GM06990 (cell line): ENCODE data around the gene ABCC3.

Source experiments
- DNase-seq: peaks from one replicate; pipeline ENCODE4 v3.0.0-alpha.2; 2011; ENCODE audit not compliant: insufficient read length; ENCODE audit errors: extremely low read depth
- H3K27me3 ChIP-seq: replicated peaks from 2 replicates; pipeline ENCODE4 v1.6.0; 2011; ENCODE audit warnings: low read length; ENCODE audit not compliant: control insufficient read depth, insufficient read depth
- H3K36me3 ChIP-seq: 2 replicates; pipeline ENCODE4 v1.5.1; 2011; ENCODE audit warnings: low read length; ENCODE audit not compliant: control insufficient read depth, insufficient read depth
- H3K4me3 ChIP-seq: replicated peaks from 2 replicates; pipeline ENCODE4 v1.5.1; 2011; ENCODE audit warnings: low read depth, mild to moderate bottlenecking, control low read depth, low read length
- TF ChIP-seq, protein P1 (sequence below): IDR thresholded peaks from 2 replicates; pipeline ENCODE4 v1.5.1; 2011; ENCODE audit warnings: low read length, control low read depth, mild to moderate bottlenecking, inconsistent platforms; ENCODE audit not compliant: insufficient read depth, poor library complexity, severe bottlenecking

The ABCC3 gene

GRCh38 chr17:50627036-50627781 lies 7.5 kb upstream of the ABCC3 start:
- DNase-seq = no peak
- TF ChIP-seq, protein P1, sequence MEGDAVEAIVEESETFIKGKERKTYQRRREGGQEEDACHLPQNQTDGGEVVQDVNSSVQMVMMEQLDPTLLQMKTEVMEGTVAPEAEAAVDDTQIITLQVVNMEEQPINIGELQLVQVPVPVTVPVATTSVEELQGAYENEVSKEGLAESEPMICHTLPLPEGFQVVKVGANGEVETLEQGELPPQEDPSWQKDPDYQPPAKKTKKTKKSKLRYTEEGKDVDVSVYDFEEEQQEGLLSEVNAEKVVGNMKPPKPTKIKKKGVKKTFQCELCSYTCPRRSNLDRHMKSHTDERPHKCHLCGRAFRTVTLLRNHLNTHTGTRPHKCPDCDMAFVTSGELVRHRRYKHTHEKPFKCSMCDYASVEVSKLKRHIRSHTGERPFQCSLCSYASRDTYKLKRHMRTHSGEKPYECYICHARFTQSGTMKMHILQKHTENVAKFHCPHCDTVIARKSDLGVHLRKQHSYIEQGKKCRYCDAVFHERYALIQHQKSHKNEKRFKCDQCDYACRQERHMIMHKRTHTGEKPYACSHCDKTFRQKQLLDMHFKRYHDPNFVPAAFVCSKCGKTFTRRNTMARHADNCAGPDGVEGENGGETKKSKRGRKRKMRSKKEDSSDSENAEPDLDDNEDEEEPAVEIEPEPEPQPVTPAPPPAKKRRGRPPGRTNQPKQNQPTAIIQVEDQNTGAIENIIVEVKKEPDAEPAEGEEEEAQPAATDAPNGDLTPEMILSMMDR = no peak
- Histone ChIP-seq H3K36me3 (no peaks in the 10 kb centered on the region), H3K4me3 (no peak overlapping the region), H3K27me3 (no peaks in the 10 kb centered on the region; the same call in 1 of the 2 replicates)

DNA sequence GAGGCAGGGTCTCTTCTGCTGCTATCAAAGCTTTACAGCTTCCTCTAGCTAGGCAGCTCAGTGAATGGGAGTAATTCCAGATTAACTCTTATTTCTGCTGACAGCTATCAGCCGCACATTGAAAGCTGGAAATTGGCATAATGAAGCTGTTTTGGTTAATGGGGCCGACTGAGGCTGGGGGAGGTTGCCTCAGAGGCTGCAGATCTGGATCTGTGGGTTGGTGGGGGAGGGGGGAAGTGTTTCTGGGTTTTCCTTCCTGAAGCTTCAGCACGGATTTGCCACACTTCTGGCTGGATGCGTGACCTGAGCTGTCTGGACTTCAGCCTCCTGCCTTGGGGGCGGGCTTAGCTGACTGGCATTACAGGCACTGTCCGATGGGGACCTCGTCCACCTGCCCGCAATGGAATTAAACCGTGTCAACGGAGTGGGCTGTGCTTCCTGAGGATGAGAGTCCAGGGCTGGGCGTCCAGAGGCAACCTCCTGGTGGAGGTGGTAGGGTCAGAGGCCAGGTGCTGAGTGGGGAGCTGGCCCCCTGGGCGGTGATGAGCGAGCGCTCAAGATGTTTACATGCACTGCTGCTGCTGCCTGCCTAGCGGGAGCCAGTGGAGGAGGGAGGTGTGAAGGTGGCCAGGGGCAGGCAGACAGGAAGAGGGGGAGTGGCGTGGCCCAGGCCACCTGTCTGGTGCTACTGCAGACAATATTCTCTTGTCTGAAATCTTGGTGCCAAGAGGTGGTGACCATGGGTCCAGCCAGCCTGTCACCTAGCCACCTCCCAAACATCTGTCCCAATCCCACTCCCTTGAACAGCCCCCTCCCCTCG lies 6.7 kb upstream of the ABCC3 start:
- Histone ChIP-seq H3K36me3 (no peaks in the 10 kb centered on the region), H3K27me3 (no peaks in the 10 kb centered on the region; the same call in 1 of the 2 replicates), H3K4me3 (no peak overlapping the region)
- no peak for DNase-seq
- TF ChIP-seq, protein P1 = no peak

DNA sequence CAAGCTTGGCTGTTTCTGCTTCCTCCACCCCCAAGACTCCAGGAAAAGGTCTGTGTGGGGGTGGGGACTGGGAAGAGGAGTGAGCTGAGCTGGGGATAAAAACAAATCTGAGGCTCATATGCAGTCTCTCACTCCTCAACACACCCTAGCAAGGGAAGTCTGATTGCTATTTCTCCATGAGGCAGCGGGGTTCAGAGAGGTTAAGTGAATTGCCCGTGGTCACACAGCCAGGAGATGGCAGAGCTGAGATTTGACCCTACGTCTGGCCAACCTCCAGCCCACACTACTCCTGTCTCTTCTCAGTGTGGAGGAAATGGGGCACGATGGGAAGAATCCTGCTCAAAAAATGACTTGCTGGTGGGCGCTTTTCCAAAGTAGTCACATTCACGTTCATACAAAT lies 4.8 kb upstream of the ABCC3 start:
- Histone ChIP-seq H3K4me3 (no peak overlapping the region), H3K27me3 (no peaks in the 10 kb centered on the region; the same call in 1 of the 2 replicates), H3K36me3 (no peaks in the 10 kb centered on the region)
- no peak for DNase-seq
- TF ChIP-seq, protein P1 = no peak

- H3K27me3 ChIP-seq = no peaks in the 10 kb centered on the region; the same call in 1 of the 2 replicates
- no peak overlapping the region for H3K4me3 ChIP-seq
- no peak for DNase-seq
- H3K36me3 ChIP-seq = no peaks in the 10 kb centered on the region
- TF ChIP-seq, protein P1 = peak; percentile 89
Observed at GRCh38 chr17:50630524-50631194, 4.0 kb upstream of the ABCC3 start.

- Histone ChIP-seq H3K4me3 (no peak overlapping the region), H3K27me3 (no peaks in the 10 kb centered on the region), H3K36me3 (no peaks in the 10 kb centered on the region)
- TF ChIP-seq, protein P1 = no peak
- DNase-seq = no peak
Observed at GRCh38 chr17:50631195-50631907, 3.3 kb upstream of the ABCC3 start.
